ENCODE results near the gene LPP.

GRCh38 chr3:188480011-188480410 is 326.1 kb downstream of the LPP start:
- TF ChIP-seq, protein P1, sequence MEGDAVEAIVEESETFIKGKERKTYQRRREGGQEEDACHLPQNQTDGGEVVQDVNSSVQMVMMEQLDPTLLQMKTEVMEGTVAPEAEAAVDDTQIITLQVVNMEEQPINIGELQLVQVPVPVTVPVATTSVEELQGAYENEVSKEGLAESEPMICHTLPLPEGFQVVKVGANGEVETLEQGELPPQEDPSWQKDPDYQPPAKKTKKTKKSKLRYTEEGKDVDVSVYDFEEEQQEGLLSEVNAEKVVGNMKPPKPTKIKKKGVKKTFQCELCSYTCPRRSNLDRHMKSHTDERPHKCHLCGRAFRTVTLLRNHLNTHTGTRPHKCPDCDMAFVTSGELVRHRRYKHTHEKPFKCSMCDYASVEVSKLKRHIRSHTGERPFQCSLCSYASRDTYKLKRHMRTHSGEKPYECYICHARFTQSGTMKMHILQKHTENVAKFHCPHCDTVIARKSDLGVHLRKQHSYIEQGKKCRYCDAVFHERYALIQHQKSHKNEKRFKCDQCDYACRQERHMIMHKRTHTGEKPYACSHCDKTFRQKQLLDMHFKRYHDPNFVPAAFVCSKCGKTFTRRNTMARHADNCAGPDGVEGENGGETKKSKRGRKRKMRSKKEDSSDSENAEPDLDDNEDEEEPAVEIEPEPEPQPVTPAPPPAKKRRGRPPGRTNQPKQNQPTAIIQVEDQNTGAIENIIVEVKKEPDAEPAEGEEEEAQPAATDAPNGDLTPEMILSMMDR (IDR thresholded peaks at IDR 0.05; ENCODE audit: low read length), result no peak
- TF ChIP-seq EZH2 (optimal IDR thresholded peaks at IDR 0.05; ENCODE audit: low read depth, low read length), result no peak
- TF ChIP-seq EZH2phosphoT487 (IDR thresholded peaks at IDR 0.05; ENCODE audit: low read length), result no peak

All from MM.1S (cell line).